GM12874 (cell line): ENCODE data around the gene UGT1A1.

Experiments
- CTCF ChIP-seq: IDR thresholded peaks from 2 replicates; pipeline ENCODE4 v1.5.1; 2011; ENCODE audit warnings: low read depth, mild to moderate bottlenecking, control low read depth, low read length, moderate library complexity; ENCODE audit not compliant: insufficient read depth

Gene UGT1A1

GRCh38 chr2:233810385-233810784 lies 50.3 kb downstream of the UGT1A1 start:
- no peak for TF ChIP-seq CTCF

- TF ChIP-seq CTCF = no peak
These were observed 51.0 kb downstream of the UGT1A1 start for GRCh38 chr2:233811087-233811486.

DNA sequence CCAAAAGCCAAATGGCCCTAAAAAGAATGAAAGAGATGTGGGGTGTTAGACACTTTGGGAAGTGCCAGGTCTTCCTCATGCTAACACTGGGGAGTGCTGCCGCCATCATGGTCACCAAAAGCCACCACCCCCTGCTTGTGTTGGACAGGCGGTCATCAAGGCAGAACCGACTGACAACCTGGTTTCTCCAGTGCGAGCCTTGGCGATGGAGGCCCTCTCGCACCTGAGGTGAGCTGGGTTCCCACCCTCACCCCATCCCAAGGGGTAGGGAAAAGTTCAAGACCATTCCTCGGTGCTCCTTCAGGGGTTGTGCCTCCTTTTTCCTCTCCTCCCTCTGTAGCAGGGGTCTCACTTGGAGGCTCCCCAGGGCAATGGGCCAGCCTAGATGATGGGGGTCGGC lies 51.7 kb downstream of the UGT1A1 start:
- no peak for TF ChIP-seq CTCF

- no peak for TF ChIP-seq CTCF
These were observed 53.4 kb downstream of the UGT1A1 start for GRCh38 chr2:233813236-233814055.

GRCh38 chr2:233814056-233814835 lies 54.2 kb downstream of the UGT1A1 start:
- no peak for TF ChIP-seq CTCF

DNA sequence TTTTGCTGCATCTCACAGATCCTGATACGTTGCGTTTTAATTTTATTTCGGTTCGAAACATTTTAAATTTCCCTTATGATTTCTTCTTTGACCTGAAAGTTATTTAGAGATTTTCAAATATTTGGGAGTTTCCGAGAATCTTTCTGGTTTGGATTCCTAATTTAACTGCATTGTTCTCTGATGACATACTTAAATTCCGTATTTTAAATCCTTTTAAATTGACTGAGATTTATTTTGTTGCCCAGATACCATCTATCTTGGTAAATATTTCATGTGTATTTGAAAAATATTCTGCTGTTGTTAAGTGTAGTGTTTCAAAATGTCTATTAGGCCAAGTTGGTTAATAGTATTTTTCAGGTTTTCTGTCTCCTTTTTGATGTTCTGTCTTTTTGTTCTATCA lies 55.8 kb downstream of the UGT1A1 start:
- no peak for TF ChIP-seq CTCF

DNA sequence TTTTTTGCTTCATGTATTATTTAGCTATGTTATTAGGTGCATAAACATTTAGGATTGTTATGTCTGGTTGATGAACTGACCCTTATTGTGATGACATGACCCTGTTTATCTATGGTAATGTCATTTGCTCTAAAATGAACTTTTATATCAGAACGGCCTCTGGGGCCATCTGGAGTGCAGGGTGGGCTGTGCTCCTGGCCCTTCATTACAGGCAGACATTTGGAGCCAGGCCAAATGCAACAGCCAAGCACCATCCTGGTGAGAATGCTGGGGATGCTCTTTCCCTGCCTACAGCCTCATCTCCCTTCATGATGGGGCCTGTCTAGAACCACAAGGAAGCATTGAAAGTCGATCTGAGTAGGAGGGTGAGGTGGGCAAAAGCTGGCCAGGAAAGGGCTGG lies 56.3 kb downstream of the UGT1A1 start:
- no peak for TF ChIP-seq CTCF
